Fibroblast of skin of left biceps (primary cell): ENCODE results near the gene SLC5A2.
A peak's percentile ranks its signal among the peaks of the same experiment; 100 is the strongest.
"Not testable (repeated sequence)": the region's sequence is repeated elsewhere in the genome, so short reads cannot be mapped to it uniquely, and the experiment has no call there.

Experiments used
- DNase-seq, 2 experiments: peaks; one replicate each; pipeline ENCODE4 v3.0.0-alpha.2; 2013; ENCODE audit warnings: low read depth in 2 of 2

The SLC5A2 gene

GRCh38 chr16:31483081-31483480 is at the start of gene SLC5A2:
TSS of gene SLC5A2 (plus strand) at chr16:31483123. CDS start at chr16:31483137, 14 bp downstream.
- no peak for DNase-seq

GRCh38 chr16:31435341-31436220 is 47.3 kb upstream of the SLC5A2 start:
- DNase-seq = no peak

GRCh38 chr16:31436221-31437045 is 46.5 kb upstream of the SLC5A2 start:
- DNase-seq = no peak

- DNase-seq = no peak
Measured at GRCh38 chr16:31438414-31438813, 44.5 kb upstream of the SLC5A2 start.

- DNase-seq = not testable (repeated sequence)
Measured at GRCh38 chr16:31439023-31439422, 43.9 kb upstream of the SLC5A2 start.

GRCh38 chr16:31439519-31439918 is 43.4 kb upstream of the SLC5A2 start:
- DNase-seq = no peak

- no peak for DNase-seq
Measured at GRCh38 chr16:31440516-31441184, 42.3 kb upstream of the SLC5A2 start.

GRCh38 chr16:31441956-31442355 is 41.0 kb upstream of the SLC5A2 start:
- DNase-seq = no peak

GRCh38 chr16:31445931-31446330 is 37.0 kb upstream of the SLC5A2 start:
- not testable (repeated sequence) for DNase-seq

- no peak for DNase-seq
Measured at GRCh38 chr16:31451201-31451600, 31.7 kb upstream of the SLC5A2 start.

GRCh38 chr16:31451681-31452351 is 31.1 kb upstream of the SLC5A2 start:
- DNase-seq = no peak

GRCh38 chr16:31452631-31453106 is 30.3 kb upstream of the SLC5A2 start:
- DNase-seq = peak; percentile 65 to 66

GRCh38 chr16:31453255-31454204 is 29.4 kb upstream of the SLC5A2 start:
- no peak for DNase-seq

- no peak for DNase-seq
Measured at GRCh38 chr16:31455601-31456314, 27.2 kb upstream of the SLC5A2 start.

GRCh38 chr16:31456988-31457360 is 25.9 kb upstream of the SLC5A2 start:
- no peak for DNase-seq

- DNase-seq = no peak
Measured at GRCh38 chr16:31458073-31458843, 24.7 kb upstream of the SLC5A2 start.

- peak; percentile 93 to 94 for DNase-seq
Measured at GRCh38 chr16:31458844-31459686, 23.9 kb upstream of the SLC5A2 start, which contains the start of gene ARMC5. TSS of gene ARMC5 (plus strand) at chr16:31459501. CDS start at chr16:31459525, 24 bp downstream.
